Measurements from ENCODE around the gene CCDC33.

DNA sequence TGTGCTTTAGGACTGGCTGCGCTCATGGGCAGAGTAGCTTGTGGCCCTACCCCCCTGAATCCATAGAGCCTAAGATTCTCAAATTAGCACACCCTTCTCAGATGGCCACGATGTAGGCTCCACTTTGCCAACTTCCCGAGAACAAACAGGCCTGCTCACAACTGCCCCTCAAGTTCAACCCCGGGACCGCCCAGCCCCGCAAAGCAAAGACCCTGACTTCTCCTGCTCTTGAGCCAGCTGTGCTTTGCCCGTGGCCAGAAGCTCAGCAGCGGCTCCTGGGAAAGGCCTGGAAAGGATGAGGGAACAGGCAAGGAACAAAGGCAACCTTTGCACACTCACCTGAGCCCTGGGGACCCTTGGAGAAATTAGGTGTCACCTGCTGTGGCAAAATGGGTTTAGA is 99.3 kb downstream of the CCDC33 start:
- TF ChIP-seq POLR2A (IDR thresholded peaks at IDR 0.05): no peak
- TF ChIP-seq POLR2AphosphoS5 (IDR thresholded peaks at IDR 0.05): no peak
- TF ChIP-seq, protein P1, sequence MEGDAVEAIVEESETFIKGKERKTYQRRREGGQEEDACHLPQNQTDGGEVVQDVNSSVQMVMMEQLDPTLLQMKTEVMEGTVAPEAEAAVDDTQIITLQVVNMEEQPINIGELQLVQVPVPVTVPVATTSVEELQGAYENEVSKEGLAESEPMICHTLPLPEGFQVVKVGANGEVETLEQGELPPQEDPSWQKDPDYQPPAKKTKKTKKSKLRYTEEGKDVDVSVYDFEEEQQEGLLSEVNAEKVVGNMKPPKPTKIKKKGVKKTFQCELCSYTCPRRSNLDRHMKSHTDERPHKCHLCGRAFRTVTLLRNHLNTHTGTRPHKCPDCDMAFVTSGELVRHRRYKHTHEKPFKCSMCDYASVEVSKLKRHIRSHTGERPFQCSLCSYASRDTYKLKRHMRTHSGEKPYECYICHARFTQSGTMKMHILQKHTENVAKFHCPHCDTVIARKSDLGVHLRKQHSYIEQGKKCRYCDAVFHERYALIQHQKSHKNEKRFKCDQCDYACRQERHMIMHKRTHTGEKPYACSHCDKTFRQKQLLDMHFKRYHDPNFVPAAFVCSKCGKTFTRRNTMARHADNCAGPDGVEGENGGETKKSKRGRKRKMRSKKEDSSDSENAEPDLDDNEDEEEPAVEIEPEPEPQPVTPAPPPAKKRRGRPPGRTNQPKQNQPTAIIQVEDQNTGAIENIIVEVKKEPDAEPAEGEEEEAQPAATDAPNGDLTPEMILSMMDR (IDR thresholded peaks at IDR 0.05 in 8 of 11, conservative IDR thresholded peaks at IDR 0.05 in 3 of 11): no peak

Measured in spleen (tissue), 7 donors.